AG10803 (cell line): ENCODE data around the gene UBE2I.

ENCODE experiments used
- DNase-seq: peaks from one replicate; pipeline ENCODE4 v3.0.0; 2010; ENCODE audit warnings: low read depth
- H3K4me3 ChIP-seq: 2 replicates; pipeline ENCODE4 v1.5.1; 2011; ENCODE audit warnings: mild to moderate bottlenecking, low read length, control low read depth
- TF ChIP-seq, protein P1 (sequence below): conservative IDR thresholded peaks from 2 replicates; pipeline ENCODE4 v1.5.1; 2011; ENCODE audit warnings: mild to moderate bottlenecking, low read length, control low read depth, inconsistent platforms

Gene UBE2I

GRCh38 chr16:1375741-1376410, 66.4 kb downstream of the UBE2I start:
- no peak for DNase-seq
- TF ChIP-seq, protein P1, sequence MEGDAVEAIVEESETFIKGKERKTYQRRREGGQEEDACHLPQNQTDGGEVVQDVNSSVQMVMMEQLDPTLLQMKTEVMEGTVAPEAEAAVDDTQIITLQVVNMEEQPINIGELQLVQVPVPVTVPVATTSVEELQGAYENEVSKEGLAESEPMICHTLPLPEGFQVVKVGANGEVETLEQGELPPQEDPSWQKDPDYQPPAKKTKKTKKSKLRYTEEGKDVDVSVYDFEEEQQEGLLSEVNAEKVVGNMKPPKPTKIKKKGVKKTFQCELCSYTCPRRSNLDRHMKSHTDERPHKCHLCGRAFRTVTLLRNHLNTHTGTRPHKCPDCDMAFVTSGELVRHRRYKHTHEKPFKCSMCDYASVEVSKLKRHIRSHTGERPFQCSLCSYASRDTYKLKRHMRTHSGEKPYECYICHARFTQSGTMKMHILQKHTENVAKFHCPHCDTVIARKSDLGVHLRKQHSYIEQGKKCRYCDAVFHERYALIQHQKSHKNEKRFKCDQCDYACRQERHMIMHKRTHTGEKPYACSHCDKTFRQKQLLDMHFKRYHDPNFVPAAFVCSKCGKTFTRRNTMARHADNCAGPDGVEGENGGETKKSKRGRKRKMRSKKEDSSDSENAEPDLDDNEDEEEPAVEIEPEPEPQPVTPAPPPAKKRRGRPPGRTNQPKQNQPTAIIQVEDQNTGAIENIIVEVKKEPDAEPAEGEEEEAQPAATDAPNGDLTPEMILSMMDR: no peak
- no peak overlapping the region for H3K4me3 ChIP-seq
